Measurements from ENCODE around the gene PLCD4.

PLCD4 gene

GRCh38 chr2:218585541-218585940, 22.2 kb upstream of the PLCD4 start:
- Histone ChIP-seq H4K20me1 (ENCODE audit: insufficient read depth, low read length, poor library complexity, severe bottlenecking) (no peaks in the 10 kb centered on the region), H3K4me3 (ENCODE audit: low read length, poor library complexity, severe bottlenecking) (no peak overlapping the region), H3K9me2 (replicated peaks; ENCODE audit: low read depth, low read length) (no peaks in the 10 kb centered on the region), H3K9ac (ENCODE audit: low read depth, low read length, poor library complexity, severe bottlenecking) (no peak overlapping the region), H3K36me3 (ENCODE audit: insufficient read depth, low read length) (peaks cover 91% of the 10 kb centered on the region; the same call in 1 of the 2 replicates), H3K4me2 (ENCODE audit: low read depth, low read length, poor library complexity, severe bottlenecking) (no peak overlapping the region), H2AFZ (ENCODE audit: low read length) (no peak overlapping the region), H3F3A (ENCODE audit: low read depth) (no peaks in the 10 kb centered on the region), H3K4me1 (ENCODE audit: insufficient read depth, low read length, poor library complexity, severe bottlenecking) (no peaks in the 10 kb centered on the region), H3K79me2 (ENCODE audit: insufficient read depth, low read length) (peaks cover 21% of the 10 kb centered on the region), H3K9me3 (ENCODE audit: insufficient read depth, low read depth, low read length) (no peaks in the 10 kb centered on the region), H3K27me3 (ENCODE audit: insufficient read depth, low read length, poor library complexity, severe bottlenecking) (no peaks in the 10 kb centered on the region)
- TF ChIP-seq EZH2phosphoT487 (IDR thresholded peaks at IDR 0.05; ENCODE audit: borderline replicate concordance), result no peak
- TF ChIP-seq CTCF (conservative IDR thresholded peaks at IDR 0.05; ENCODE audit: low read length), result no peak

- TF ChIP-seq EZH2phosphoT487 (IDR thresholded peaks at IDR 0.05; ENCODE audit: borderline replicate concordance), result no peak
- TF ChIP-seq CTCF (conservative IDR thresholded peaks at IDR 0.05; ENCODE audit: low read length), result no peak
- Histone ChIP-seq H3K4me2 (ENCODE audit: low read depth, low read length, poor library complexity, severe bottlenecking) (no peak overlapping the region), H3F3A (ENCODE audit: low read depth) (no peaks in the 10 kb centered on the region), H3K79me2 (ENCODE audit: insufficient read depth, low read length) (no peaks in the 10 kb centered on the region), H3K9me2 (replicated peaks; ENCODE audit: low read depth, low read length) (no peaks in the 10 kb centered on the region), H3K4me3 (ENCODE audit: low read length, poor library complexity, severe bottlenecking) (no peak overlapping the region), H3K36me3 (ENCODE audit: insufficient read depth, low read length) (no peaks in the 10 kb centered on the region), H3K9ac (ENCODE audit: low read depth, low read length, poor library complexity, severe bottlenecking) (no peak overlapping the region), H2AFZ (ENCODE audit: low read length) (no peak overlapping the region), H3K27me3 (ENCODE audit: insufficient read depth, low read length, poor library complexity, severe bottlenecking) (no peaks in the 10 kb centered on the region), H3K9me3 (ENCODE audit: insufficient read depth, low read depth, low read length) (no peaks in the 10 kb centered on the region), H3K4me1 (ENCODE audit: insufficient read depth, low read length, poor library complexity, severe bottlenecking) (no peaks in the 10 kb centered on the region), H4K20me1 (ENCODE audit: insufficient read depth, low read length, poor library complexity, severe bottlenecking) (no peaks in the 10 kb centered on the region)
Measured at GRCh38 chr2:218605432-218605831, 2.3 kb upstream of the PLCD4 start.

- H3K9me2 ChIP-seq (replicated peaks; ENCODE audit: low read depth, low read length), result no peaks in the 10 kb centered on the region
- H3K4me2 ChIP-seq (ENCODE audit: low read depth, low read length, poor library complexity, severe bottlenecking), result no peak overlapping the region
- H4K20me1 ChIP-seq (ENCODE audit: insufficient read depth, low read length, poor library complexity, severe bottlenecking), result no peaks in the 10 kb centered on the region
- no peaks in the 10 kb centered on the region for H3K4me1 ChIP-seq (ENCODE audit: insufficient read depth, low read length, poor library complexity, severe bottlenecking)
- H3K9me3 ChIP-seq (ENCODE audit: insufficient read depth, low read depth, low read length), result no peaks in the 10 kb centered on the region
- no peak overlapping the region for H2AFZ ChIP-seq (ENCODE audit: low read length)
- H3F3A ChIP-seq (ENCODE audit: low read depth), result no peaks in the 10 kb centered on the region
- H3K4me3 ChIP-seq (ENCODE audit: low read length, poor library complexity, severe bottlenecking), result no peak overlapping the region
- H3K79me2 ChIP-seq (ENCODE audit: insufficient read depth, low read length), result no peaks in the 10 kb centered on the region
- TF ChIP-seq CTCF (conservative IDR thresholded peaks at IDR 0.05; ENCODE audit: low read length), result no peak
- H3K9ac ChIP-seq (ENCODE audit: low read depth, low read length, poor library complexity, severe bottlenecking), result no peak overlapping the region
- H3K36me3 ChIP-seq (ENCODE audit: insufficient read depth, low read length), result no peaks in the 10 kb centered on the region
- H3K27me3 ChIP-seq (ENCODE audit: insufficient read depth, low read length, poor library complexity, severe bottlenecking), result no peaks in the 10 kb centered on the region
Measured at GRCh38 chr2:218615868-218616315, 8.2 kb downstream of the PLCD4 start.
